ENCODE results near the gene ATF6.
"Not testable (repeated sequence)": the region's sequence is repeated elsewhere in the genome, so short reads cannot be mapped to it uniquely, and the experiment has no call there.

The ATF6 gene

DNA sequence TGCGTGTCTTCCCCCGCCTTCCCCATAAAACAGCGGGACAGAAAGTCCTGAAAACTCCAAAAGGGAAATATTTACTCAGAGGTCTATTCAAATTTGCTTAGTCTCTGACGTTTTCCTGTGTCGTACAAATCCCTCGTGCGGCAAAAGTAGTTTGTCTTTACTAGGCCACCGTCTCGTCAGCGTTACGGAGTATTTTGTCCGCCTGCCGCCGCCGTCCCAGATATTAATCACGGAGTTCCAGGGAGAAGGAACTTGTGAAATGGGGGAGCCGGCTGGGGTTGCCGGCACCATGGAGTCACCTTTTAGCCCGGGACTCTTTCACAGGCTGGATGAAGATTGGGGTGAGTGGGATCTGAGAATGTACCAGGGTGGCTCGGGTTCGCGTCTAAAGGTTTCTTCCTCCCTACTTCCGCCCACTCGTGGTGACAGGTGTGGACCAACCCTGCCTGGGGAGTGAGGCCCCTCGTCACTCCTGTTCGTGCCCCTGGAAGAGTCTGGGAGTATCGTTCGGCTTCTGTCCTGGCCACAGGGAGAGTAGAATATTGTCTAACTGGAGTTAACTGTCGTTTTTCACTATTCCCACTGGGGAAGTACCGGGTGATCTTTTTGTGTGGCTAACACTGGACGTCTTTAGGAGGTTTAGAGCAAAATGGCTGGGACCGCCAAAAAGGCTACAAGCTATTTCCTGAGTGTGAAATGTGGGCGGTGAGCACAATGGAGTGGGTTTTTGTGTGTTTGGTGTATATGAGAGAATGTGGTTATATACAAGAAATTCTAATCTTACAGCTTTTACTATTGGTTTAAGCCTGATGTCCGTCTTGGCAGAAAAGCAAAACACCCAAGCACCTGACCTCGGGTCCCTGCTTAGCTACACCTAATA, at the start of gene ATF6:
ATF6 (plus strand) TSS at position 219 of the 880 bp plus-strand sequence; CDS start at position 260, 41 bp downstream.
- no peaks in the 10 kb centered on the region for H3K9me3 ChIP-seq (ENCODE audit: control insufficient read depth, insufficient read depth, low read depth, low read length)
- peak within 1 kb of the TSS; percentile 91 for H3K4me3 ChIP-seq (ENCODE audit: low read depth, low read length)
- H3K4me1 ChIP-seq (ENCODE audit: control insufficient read depth, insufficient read depth, low read length): 0 out of 2 replicates have a peak, but pooled peaks cover 2% of the 10 kb centered on the region
- peak within 1 kb of the TSS; percentile 79 for H3K9ac ChIP-seq (ENCODE audit: low read length)
- no peak within 1 kb of the TSS for H3K27ac ChIP-seq (ENCODE audit: low read depth, low read length)
- H3K27me3 ChIP-seq (ENCODE audit: control insufficient read depth, insufficient read depth, low read length): no peaks in the 10 kb centered on the region
- H3K36me3 ChIP-seq (ENCODE audit: control insufficient read depth, insufficient read depth, low read length): no peaks in the 10 kb centered on the region

GRCh38 chr1:161718559-161719324, 47.4 kb upstream of the ATF6 start:
- H3K9ac ChIP-seq (ENCODE audit: low read length): no peak overlapping the region
- H3K27me3 ChIP-seq (ENCODE audit: control insufficient read depth, insufficient read depth, low read length): peaks cover 26% of the 10 kb centered on the region
- no peaks in the 10 kb centered on the region for H3K9me3 ChIP-seq (ENCODE audit: control insufficient read depth, insufficient read depth, low read depth, low read length)
- no peaks in the 10 kb centered on the region for H3K4me1 ChIP-seq (ENCODE audit: control insufficient read depth, insufficient read depth, low read length)
- no peak overlapping the region for H3K4me3 ChIP-seq (ENCODE audit: low read depth, low read length)
- no peaks in the 10 kb centered on the region for H3K36me3 ChIP-seq (ENCODE audit: control insufficient read depth, insufficient read depth, low read length)
- no peak overlapping the region for H3K27ac ChIP-seq (ENCODE audit: low read depth, low read length)

- H3K4me3 ChIP-seq (ENCODE audit: low read depth, low read length): no peak overlapping the region
- H3K36me3 ChIP-seq (ENCODE audit: control insufficient read depth, insufficient read depth, low read length): no peaks in the 10 kb centered on the region
- no peak overlapping the region for H3K27ac ChIP-seq (ENCODE audit: low read depth, low read length)
- no peak overlapping the region for H3K9ac ChIP-seq (ENCODE audit: low read length)
- H3K9me3 ChIP-seq (ENCODE audit: control insufficient read depth, insufficient read depth, low read depth, low read length): no peaks in the 10 kb centered on the region
- no peaks in the 10 kb centered on the region for H3K4me1 ChIP-seq (ENCODE audit: control insufficient read depth, insufficient read depth, low read length)
- H3K27me3 ChIP-seq (ENCODE audit: control insufficient read depth, insufficient read depth, low read length): peaks cover 29% of the 10 kb centered on the region
These were observed 46.9 kb upstream of the ATF6 start for GRCh38 chr1:161719325-161719611.

GRCh38 chr1:161720422-161720821, 45.7 kb upstream of the ATF6 start:
- Histone ChIP-seq H3K4me1 (ENCODE audit: control insufficient read depth, insufficient read depth, low read length) (no peaks in the 10 kb centered on the region), H3K9me3 (ENCODE audit: control insufficient read depth, insufficient read depth, low read depth, low read length) (no peaks in the 10 kb centered on the region), H3K4me3 (ENCODE audit: low read depth, low read length) (no peak overlapping the region), H3K27ac (ENCODE audit: low read depth, low read length) (no peak overlapping the region), H3K27me3 (ENCODE audit: control insufficient read depth, insufficient read depth, low read length) (peaks cover 40% of the 10 kb centered on the region), H3K36me3 (ENCODE audit: control insufficient read depth, insufficient read depth, low read length) (no peaks in the 10 kb centered on the region), H3K9ac (ENCODE audit: low read length) (no peak overlapping the region)

DNA sequence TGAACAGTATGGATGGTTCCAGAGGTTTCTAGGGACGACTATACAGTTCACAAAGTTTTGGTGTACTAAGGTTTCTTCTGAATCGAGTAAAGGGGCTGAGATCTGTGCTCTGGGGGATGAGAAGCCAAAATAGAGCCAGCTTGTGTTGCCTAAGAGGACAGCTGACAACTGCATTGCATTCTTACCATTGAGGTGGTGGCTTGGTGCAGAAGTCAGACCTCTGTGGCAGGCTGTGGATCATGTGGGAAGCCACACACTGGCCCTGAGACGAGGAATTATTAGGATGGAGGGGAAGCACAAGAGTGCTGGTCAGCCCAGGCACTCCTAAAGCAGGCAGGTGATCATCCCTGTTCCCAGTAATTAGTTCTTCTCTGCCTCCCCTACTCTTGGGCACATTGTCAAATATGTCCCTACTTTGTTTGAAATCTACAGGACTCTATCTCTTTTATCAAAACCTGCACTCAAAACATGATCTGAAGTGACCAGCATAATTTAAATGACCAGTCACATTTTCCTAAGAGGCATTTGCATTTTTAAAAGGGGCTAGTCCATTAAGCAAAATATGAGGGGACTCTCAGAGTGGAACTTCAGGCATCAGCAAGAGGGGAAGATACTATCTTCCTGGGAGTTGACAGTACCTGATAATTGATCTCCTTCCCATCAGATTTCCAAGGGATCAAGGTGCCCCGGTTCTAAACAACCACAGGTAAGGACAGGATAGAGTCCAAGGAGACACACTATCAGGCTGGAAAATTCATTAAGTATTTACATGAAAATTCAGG, 45.0 kb upstream of the ATF6 start, which contains the start of gene FCRLB:
FCRLB (plus strand) TSS at position 589 of the 782 bp plus-strand sequence. CDS start 1,129 bp downstream, outside the sequence.
- Histone ChIP-seq H3K36me3 (ENCODE audit: control insufficient read depth, insufficient read depth, low read length) (no peaks in the 10 kb centered on the region), H3K4me3 (ENCODE audit: low read depth, low read length) (no peak within 1 kb of the TSS), H3K9ac (ENCODE audit: low read length) (no peak within 1 kb of the TSS), H3K4me1 (ENCODE audit: control insufficient read depth, insufficient read depth, low read length) (no peaks in the 10 kb centered on the region), H3K27me3 (ENCODE audit: control insufficient read depth, insufficient read depth, low read length) (peaks cover 43% of the 10 kb centered on the region), H3K27ac (ENCODE audit: low read depth, low read length) (no peak within 1 kb of the TSS), H3K9me3 (ENCODE audit: control insufficient read depth, insufficient read depth, low read depth, low read length) (no peaks in the 10 kb centered on the region)

DNA sequence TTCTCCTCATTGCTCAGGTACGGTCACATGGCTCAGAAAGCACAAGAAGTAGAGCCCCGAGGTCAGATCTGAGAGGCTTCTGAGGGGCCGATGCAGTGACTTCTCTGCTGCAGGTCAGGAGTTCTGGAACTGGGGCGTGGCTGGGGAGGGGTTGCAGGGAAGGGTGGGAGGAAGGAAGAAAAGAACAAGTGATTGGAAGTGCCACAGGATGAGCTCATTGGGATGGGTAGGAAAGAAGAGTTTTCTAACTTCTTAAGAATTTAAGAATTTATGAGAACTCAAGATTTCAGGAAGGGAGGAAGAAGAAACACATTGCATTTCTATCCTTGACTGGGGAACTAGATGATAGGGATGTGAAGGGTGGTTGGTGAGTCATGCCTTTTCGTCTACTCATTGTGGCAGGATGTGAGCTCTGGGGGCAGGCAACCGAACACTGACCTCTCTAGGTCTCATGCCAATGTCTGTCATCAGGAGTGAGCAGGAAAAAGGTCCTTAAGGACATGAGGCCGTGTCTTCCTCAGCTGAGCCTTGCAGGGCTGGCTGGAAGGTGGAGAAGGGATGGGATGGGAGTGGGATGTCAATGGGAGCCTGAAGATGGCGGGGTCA, 44.3 kb upstream of the ATF6 start:
- Histone ChIP-seq H3K4me1 (ENCODE audit: control insufficient read depth, insufficient read depth, low read length) (no peaks in the 10 kb centered on the region), H3K9ac (ENCODE audit: low read length) (no peak overlapping the region), H3K9me3 (ENCODE audit: control insufficient read depth, insufficient read depth, low read depth, low read length) (no peaks in the 10 kb centered on the region), H3K27me3 (ENCODE audit: control insufficient read depth, insufficient read depth, low read length) (peaks cover 50% of the 10 kb centered on the region), H3K27ac (ENCODE audit: low read depth, low read length) (no peak overlapping the region), H3K36me3 (ENCODE audit: control insufficient read depth, insufficient read depth, low read length) (no peaks in the 10 kb centered on the region), H3K4me3 (ENCODE audit: low read depth, low read length) (no peak overlapping the region)

DNA sequence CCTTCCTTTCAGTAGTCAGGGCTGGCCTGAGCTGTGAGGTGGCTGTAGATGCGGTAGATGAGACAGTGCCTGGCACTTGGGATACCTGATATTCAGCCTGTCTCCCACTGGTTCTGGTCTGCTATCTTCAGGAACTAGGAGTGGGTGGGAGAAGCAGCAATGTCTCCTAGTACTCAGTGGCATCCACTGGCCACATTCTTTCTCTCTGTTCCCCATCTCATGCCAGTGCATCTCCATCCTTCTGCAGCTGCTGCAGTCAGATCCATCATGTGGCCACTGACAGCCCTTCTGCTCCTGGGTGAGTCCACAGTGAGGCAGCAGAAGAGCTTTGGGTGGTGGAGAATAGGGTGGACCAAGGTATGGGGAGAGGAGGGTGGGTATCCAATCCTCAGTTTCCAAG, 43.7 kb upstream of the ATF6 start:
- Histone ChIP-seq H3K36me3 (ENCODE audit: control insufficient read depth, insufficient read depth, low read length) (no peaks in the 10 kb centered on the region), H3K27me3 (ENCODE audit: control insufficient read depth, insufficient read depth, low read length) (peaks cover 53% of the 10 kb centered on the region), H3K9me3 (ENCODE audit: control insufficient read depth, insufficient read depth, low read depth, low read length) (no peaks in the 10 kb centered on the region), H3K4me1 (ENCODE audit: control insufficient read depth, insufficient read depth, low read length) (no peaks in the 10 kb centered on the region), H3K9ac (ENCODE audit: low read length) (no peak overlapping the region), H3K27ac (ENCODE audit: low read depth, low read length) (no peak overlapping the region), H3K4me3 (ENCODE audit: low read depth, low read length) (no peak overlapping the region)

- Histone ChIP-seq H3K36me3 (ENCODE audit: control insufficient read depth, insufficient read depth, low read length) (no peaks in the 10 kb centered on the region), H3K27me3 (ENCODE audit: control insufficient read depth, insufficient read depth, low read length) (peaks cover 62% of the 10 kb centered on the region), H3K4me1 (ENCODE audit: control insufficient read depth, insufficient read depth, low read length) (peaks cover 4% of the 10 kb centered on the region; the same call in 1 of the 2 replicates), H3K4me3 (ENCODE audit: low read depth, low read length) (no peak overlapping the region), H3K9me3 (ENCODE audit: control insufficient read depth, insufficient read depth, low read depth, low read length) (no peaks in the 10 kb centered on the region), H3K27ac (ENCODE audit: low read depth, low read length) (no peak overlapping the region), H3K9ac (ENCODE audit: low read length) (no peak overlapping the region)
These were observed 42.5 kb upstream of the ATF6 start for GRCh38 chr1:161723459-161724141.

GRCh38 chr1:161725258-161725907, 40.7 kb upstream of the ATF6 start:
- H3K4me3 ChIP-seq (ENCODE audit: low read depth, low read length): peak overlapping the region; percentile 96
- not testable (repeated sequence) for H3K9me3 ChIP-seq (ENCODE audit: control insufficient read depth, insufficient read depth, low read depth, low read length); H3K36me3 ChIP-seq (ENCODE audit: control insufficient read depth, insufficient read depth, low read length); H3K4me1 ChIP-seq (ENCODE audit: control insufficient read depth, insufficient read depth, low read length); H3K27ac ChIP-seq (ENCODE audit: low read depth, low read length)
- peak overlapping the region; percentile 42 for H3K9ac ChIP-seq (ENCODE audit: low read length)
- peaks cover 64% of the 10 kb centered on the region for H3K27me3 ChIP-seq (ENCODE audit: control insufficient read depth, insufficient read depth, low read length)
